ENCODE data around the gene SYNC. TPM values are rescaled to one million over a fixed set of nuclear protein-coding genes. Genes with fewer than 3 reads are reported as not detected.
"Not testable (repeated sequence)": the region's sequence is repeated elsewhere in the genome, so short reads cannot be mapped to it uniquely, and the experiment has no call there.

The SYNC gene
- total and polyA plus RNA-seq, 9 donors, result 3.0 to 13.5 (median 9.8) TPM

DNA sequence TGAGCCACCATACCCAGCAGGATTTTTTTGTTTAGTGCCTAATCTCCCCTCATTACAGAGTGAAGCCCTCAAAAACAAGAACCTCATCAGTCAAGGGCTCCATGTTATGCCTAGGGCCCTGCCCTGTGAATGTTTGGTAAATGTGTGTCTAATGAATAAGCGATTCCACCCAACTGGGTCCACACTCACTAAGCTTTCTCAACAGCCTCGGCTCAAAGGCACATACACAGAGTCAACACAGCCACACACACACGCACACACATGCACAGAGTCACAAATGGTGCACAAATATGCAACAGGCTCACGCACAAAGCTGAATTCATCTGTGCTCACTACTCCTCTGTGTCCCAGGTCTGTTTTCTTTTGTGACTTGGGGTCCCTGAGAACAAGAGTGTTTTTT is 11.7 kb upstream of the SYNC start:
- Histone ChIP-seq H3K4me1 (ENCODE audit: insufficient read depth) (no peaks in the 10 kb centered on the region), H3K9me3 (no peaks in the 10 kb centered on the region), H3K36me3 (no peaks in the 10 kb centered on the region), H3K4me3 (no peak overlapping the region), H3K27ac (no peak overlapping the region), H3K27me3 (no peaks in the 10 kb centered on the region)
- DNase-seq, result no peak
- TF ChIP-seq, protein P1, sequence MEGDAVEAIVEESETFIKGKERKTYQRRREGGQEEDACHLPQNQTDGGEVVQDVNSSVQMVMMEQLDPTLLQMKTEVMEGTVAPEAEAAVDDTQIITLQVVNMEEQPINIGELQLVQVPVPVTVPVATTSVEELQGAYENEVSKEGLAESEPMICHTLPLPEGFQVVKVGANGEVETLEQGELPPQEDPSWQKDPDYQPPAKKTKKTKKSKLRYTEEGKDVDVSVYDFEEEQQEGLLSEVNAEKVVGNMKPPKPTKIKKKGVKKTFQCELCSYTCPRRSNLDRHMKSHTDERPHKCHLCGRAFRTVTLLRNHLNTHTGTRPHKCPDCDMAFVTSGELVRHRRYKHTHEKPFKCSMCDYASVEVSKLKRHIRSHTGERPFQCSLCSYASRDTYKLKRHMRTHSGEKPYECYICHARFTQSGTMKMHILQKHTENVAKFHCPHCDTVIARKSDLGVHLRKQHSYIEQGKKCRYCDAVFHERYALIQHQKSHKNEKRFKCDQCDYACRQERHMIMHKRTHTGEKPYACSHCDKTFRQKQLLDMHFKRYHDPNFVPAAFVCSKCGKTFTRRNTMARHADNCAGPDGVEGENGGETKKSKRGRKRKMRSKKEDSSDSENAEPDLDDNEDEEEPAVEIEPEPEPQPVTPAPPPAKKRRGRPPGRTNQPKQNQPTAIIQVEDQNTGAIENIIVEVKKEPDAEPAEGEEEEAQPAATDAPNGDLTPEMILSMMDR (IDR thresholded peaks at IDR 0.05), result no peak
- TF ChIP-seq EP300 (IDR thresholded peaks at IDR 0.05), result no peak
- no peak for TF ChIP-seq POLR2A (IDR thresholded peaks at IDR 0.05)
- intact Hi-C loops (cut with DNase I), result loop anchor here (5.0 kb wide), 2 partner anchors 58 to 158 kb away; partner anchors contain the start of gene FNDC5 (in 1 of the 4)
- 84 to 90% (median 88%) methylated on average over 4 of the region's 4 CpGs for WGBS, 3 donors

DNA sequence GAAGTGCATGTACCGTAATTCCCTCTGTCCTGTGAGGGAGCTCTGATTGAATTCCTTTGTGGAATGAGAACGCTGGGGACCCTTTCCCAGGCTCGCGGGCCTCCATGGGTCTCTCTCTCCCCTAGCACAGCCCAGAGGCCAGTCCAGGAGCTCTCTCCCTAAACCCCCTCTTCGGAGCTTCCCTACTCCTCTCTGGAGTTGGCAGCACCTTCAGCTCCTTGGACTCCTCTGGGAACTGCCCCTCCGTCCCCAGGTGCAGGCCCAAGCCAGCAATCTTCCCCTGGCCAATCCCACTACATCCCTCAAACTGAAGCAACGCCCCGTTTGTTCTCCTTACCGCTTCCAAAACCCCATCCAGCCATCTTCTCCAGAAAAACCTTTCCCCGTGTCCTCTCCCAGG is 10.5 kb upstream of the SYNC start:
- Histone ChIP-seq H3K36me3 (no peaks in the 10 kb centered on the region), H3K9me3 (no peaks in the 10 kb centered on the region), H3K4me1 (ENCODE audit: insufficient read depth) (no peaks in the 10 kb centered on the region), H3K27ac (no peak overlapping the region), H3K27me3 (no peaks in the 10 kb centered on the region), H3K4me3 (no peak overlapping the region)
- intact Hi-C loops (cut with DNase I), result loop anchor here (2.0 to 5.0 kb wide), 3 partner anchors 59 to 159 kb away; partner anchors contain the start of gene FNDC5 (in 1 of the 4)
- WGBS, 3 donors, result 83 to 89% (median 86%) methylated on average over 10 of the region's 10 CpGs
- no peak for DNase-seq
- no peak for TF ChIP-seq POLR2A (IDR thresholded peaks at IDR 0.05)
- TF ChIP-seq, protein P1 (IDR thresholded peaks at IDR 0.05), result no peak
- no peak for TF ChIP-seq EP300 (IDR thresholded peaks at IDR 0.05)

DNA sequence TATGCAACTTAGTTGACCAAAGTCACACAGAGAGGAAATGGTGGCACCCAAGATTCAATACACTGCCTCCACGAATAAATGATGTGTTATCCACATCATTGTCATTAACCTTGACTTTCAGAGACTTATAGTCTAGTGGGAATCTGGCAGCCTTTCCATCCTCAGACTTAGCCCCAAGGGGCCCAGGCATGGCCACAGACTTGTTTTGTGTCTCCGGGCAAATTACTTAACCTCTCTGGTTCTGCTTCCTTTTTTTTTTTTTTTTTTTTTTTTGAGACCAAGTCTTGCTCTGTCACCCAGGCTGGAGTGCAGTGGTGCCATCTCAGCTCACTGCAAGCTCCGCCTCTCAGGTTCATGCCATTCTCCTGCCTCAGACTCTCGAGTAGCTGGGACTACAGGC is 8.7 kb upstream of the SYNC start:
- intact Hi-C loops (cut with DNase I), result loop anchor here (5.0 kb wide), 2 partner anchors 61 to 161 kb away; partner anchors contain the start of gene FNDC5 (in 1 of the 4)
- not testable (repeated sequence) for H3K27me3 ChIP-seq; H3K9me3 ChIP-seq; H3K27ac ChIP-seq; DNase-seq; H3K4me3 ChIP-seq; H3K4me1 ChIP-seq (ENCODE audit: insufficient read depth); H3K36me3 ChIP-seq
- 80 to 81% (median 80%) methylated on average over 4 of the region's 4 CpGs for WGBS, 3 donors

DNA sequence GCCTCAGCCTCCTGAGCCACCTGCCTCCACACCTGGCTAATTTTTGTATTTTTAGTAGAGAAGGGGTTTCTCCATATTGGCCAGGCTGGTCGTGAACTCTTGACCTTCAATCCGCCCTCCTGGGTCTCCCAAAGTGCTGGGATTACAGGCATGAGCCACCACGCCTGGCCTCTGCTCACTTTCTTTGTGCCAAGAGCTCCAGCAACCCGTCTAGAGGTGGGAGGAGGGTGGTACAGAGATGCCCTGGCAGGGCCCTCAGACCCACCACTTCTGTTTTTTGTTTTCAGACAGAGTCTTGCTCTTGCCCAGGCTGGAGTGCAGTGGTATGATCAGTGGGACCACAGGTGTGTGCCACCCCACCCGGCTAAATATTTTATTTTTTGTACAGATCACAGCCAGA is 6.9 kb upstream of the SYNC start:
- Histone ChIP-seq H3K27me3 (no peaks in the 10 kb centered on the region), H3K36me3 (no peaks in the 10 kb centered on the region), H3K4me1 (ENCODE audit: insufficient read depth) (no peaks in the 10 kb centered on the region), H3K9me3 (no peaks in the 10 kb centered on the region), H3K4me3 (no peak overlapping the region), H3K27ac (no peak overlapping the region)
- TF ChIP-seq, protein P1 (IDR thresholded peaks at IDR 0.05), result no peak
- TF ChIP-seq EP300 (IDR thresholded peaks at IDR 0.05) (no peak), POLR2A (IDR thresholded peaks at IDR 0.05) (no peak)
- no peak for DNase-seq
- WGBS, 3 donors, result 66 to 70% (median 67%) methylated on average over 5 of the region's 5 CpGs
- intact Hi-C loops (cut with DNase I), result loop anchor here in 1 of 4 donors (10.0 kb wide), 1 partner anchor 55 kb away; the partner anchor contains the start of genes RBBP4 and ZBTB8OS

DNA sequence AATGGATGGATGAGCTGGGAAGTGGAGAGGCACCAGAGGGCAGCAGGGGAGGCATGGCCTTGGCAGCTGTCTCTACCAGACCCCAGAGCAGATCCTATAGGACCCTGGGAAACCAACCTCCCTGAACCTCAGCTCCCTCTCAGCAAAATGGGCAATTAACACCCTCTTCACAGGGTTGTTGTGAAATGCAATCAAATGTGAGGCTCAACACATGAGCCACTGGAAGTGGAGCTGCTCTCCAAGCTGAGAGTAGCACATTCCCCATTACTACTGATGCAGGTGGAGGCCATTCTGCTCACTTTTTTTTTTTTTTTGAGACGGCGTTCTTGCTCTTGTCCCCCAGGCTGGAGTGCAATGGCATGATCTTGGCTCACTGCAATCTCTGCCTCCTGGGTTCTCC is 6.5 kb upstream of the SYNC start:
- TF ChIP-seq EP300 (IDR thresholded peaks at IDR 0.05) (no peak), POLR2A (IDR thresholded peaks at IDR 0.05) (no peak)
- TF ChIP-seq, protein P1 (IDR thresholded peaks at IDR 0.05), result no peak
- Histone ChIP-seq H3K27ac (no peak overlapping the region), H3K9me3 (no peaks in the 10 kb centered on the region), H3K36me3 (no peaks in the 10 kb centered on the region), H3K4me1 (ENCODE audit: insufficient read depth) (no peaks in the 10 kb centered on the region), H3K27me3 (no peaks in the 10 kb centered on the region), H3K4me3 (no peak overlapping the region)
- no peak for DNase-seq
- WGBS, 3 donors, result 60 to 70% (median 64%) methylated on average over 2 of the region's 2 CpGs
- intact Hi-C loops (cut with DNase I), result loop anchor here in 1 of 4 donors (10.0 kb wide), 1 partner anchor 54 kb away; the partner anchor contains the start of genes RBBP4 and ZBTB8OS
